ENCODE data around the gene EFR3B.

DNA sequence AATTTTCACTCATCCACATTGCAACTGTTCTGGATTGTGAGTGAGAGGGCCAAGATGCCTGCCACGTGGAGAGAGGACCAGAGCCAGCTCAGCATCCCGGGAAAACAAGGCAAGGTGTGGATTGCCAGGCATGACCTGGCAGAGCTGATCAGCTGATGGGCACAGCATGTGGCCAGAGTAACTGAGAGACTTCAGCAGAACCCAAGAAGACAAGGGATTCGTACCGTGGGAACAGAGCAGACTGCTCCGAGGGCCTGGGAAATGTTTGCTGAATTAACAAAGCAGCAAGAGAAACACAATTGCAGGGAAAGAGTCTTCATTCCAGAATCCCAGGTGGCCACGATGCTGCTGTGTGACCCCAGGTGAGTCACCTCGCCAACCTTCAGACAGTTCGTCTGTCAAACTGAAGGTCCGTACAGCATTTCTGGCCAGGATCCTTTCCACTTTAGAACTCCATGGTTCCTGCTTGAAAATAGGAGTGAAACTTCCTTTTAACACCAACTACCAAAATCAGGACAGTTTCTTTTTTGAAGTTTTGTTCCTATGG lies 152.8 kb downstream of the EFR3B start:
- TF ChIP-seq ZNF169 (tag by site-specific recombination; IDR thresholded peaks at IDR 0.05) = no peak
- TF ChIP-seq ZNF324 (tag by site-specific recombination; IDR thresholded peaks at IDR 0.05) = no peak
- TF ChIP-seq, protein P1, sequence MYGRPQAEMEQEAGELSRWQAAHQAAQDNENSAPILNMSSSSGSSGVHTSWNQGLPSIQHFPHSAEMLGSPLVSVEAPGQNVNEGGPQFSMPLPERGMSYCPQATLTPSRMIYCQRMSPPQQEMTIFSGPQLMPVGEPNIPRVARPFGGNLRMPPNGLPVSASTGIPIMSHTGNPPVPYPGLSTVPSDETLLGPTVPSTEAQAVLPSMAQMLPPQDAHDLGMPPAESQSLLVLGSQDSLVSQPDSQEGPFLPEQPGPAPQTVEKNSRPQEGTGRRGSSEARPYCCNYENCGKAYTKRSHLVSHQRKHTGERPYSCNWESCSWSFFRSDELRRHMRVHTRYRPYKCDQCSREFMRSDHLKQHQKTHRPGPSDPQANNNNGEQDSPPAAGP (tag by site-specific recombination; IDR thresholded peaks at IDR 0.05) = no peak
- TF ChIP-seq, protein P2, sequence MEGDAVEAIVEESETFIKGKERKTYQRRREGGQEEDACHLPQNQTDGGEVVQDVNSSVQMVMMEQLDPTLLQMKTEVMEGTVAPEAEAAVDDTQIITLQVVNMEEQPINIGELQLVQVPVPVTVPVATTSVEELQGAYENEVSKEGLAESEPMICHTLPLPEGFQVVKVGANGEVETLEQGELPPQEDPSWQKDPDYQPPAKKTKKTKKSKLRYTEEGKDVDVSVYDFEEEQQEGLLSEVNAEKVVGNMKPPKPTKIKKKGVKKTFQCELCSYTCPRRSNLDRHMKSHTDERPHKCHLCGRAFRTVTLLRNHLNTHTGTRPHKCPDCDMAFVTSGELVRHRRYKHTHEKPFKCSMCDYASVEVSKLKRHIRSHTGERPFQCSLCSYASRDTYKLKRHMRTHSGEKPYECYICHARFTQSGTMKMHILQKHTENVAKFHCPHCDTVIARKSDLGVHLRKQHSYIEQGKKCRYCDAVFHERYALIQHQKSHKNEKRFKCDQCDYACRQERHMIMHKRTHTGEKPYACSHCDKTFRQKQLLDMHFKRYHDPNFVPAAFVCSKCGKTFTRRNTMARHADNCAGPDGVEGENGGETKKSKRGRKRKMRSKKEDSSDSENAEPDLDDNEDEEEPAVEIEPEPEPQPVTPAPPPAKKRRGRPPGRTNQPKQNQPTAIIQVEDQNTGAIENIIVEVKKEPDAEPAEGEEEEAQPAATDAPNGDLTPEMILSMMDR (tag by site-specific recombination; IDR thresholded peaks at IDR 0.05) = no peak
